Measurements from ENCODE around the gene UBR3. TPM values are rescaled to one million over a fixed set of nuclear protein-coding genes. Genes with fewer than 3 reads are reported as not detected.

UBR3 gene
- total and polyA plus RNA-seq, 12 donors, result 21.0 to 146 (median 115) TPM

DNA sequence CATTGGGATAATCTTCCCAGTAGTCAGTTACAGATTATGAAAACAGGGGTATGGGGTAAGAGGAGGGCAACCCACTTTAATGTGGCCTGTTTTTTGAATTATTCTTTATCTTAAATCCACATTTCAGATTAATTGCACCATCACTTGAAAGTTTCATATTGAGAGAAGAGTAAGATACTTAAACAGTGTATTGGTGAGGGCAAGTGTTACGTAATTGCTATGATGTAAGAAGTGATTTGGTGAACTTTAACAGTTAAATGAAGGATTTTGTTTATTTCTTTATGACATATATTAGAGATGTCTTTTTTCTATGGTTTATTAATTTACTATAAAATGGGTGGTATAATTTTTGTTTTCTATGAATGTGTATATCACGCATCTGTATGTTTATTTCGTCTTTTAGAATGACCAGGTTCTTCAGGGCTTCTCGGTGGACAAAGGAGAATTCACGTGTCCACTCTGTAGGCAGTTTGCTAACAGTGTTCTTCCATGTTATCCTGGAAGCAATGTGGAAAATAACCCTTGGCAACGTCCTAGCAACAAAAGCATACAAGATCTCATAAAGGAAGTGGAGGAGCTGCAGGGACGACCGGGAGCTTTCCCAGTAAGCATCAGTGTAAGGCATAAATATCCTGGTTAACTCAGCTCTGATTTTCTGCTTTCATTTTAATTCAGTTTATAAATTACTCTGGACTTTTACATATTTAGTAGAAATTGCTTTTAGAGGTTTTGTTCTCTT lies 179.5 kb downstream of the UBR3 start:
- DNase-seq (no peak), ATAC-seq (peak in 2 of 8 donors; percentile 65 to 69)
- H3K4me1 ChIP-seq, result peaks cover 0 to 9% (median 0%) of the 10 kb centered on the region in 9 donors
- H3K27me3 ChIP-seq, result no peaks in the 10 kb centered on the region
- 54 to 65% methylated on average over 8 of the region's 8 CpGs for WGBS, 2 donors
- no peaks in the 10 kb centered on the region for H3K9me3 ChIP-seq
- no peak overlapping the region for H3K27ac ChIP-seq
- intact Hi-C loops (cut with DNase I), result no loop called here
- TF ChIP-seq, protein P1, sequence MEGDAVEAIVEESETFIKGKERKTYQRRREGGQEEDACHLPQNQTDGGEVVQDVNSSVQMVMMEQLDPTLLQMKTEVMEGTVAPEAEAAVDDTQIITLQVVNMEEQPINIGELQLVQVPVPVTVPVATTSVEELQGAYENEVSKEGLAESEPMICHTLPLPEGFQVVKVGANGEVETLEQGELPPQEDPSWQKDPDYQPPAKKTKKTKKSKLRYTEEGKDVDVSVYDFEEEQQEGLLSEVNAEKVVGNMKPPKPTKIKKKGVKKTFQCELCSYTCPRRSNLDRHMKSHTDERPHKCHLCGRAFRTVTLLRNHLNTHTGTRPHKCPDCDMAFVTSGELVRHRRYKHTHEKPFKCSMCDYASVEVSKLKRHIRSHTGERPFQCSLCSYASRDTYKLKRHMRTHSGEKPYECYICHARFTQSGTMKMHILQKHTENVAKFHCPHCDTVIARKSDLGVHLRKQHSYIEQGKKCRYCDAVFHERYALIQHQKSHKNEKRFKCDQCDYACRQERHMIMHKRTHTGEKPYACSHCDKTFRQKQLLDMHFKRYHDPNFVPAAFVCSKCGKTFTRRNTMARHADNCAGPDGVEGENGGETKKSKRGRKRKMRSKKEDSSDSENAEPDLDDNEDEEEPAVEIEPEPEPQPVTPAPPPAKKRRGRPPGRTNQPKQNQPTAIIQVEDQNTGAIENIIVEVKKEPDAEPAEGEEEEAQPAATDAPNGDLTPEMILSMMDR (IDR thresholded peaks at IDR 0.05), result no peak
- H3K4me3 ChIP-seq, result no peak overlapping the region
- H3K36me3 ChIP-seq, result peaks cover 0 to 88% (median 15%) of the 10 kb centered on the region in 9 donors

DNA sequence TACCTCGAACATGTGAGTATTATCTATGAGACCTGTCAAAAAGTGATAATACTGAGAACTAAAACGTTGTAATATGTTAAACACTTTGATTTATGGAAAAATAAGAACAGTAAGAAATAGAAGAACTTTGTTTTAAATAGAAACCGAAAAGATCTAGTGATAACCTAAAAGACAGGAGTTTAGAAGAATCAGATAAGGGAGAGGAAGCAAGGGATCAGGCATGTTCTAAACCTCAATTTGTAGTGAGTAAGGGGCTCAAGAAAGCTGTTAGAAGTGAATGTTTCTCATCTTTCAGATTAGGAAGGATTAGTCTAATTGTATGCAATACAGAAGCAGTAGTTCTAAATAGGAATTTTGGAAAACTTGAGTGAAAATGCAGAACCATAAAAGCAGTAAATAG lies 182.0 kb downstream of the UBR3 start:
- no peak for ATAC-seq
- Histone ChIP-seq H3K4me3 (no peak overlapping the region), H3K36me3 (peaks cover 0 to 83% (median 7%) of the 10 kb centered on the region in 9 donors), H3K9me3 (no peaks in the 10 kb centered on the region), H3K27me3 (no peaks in the 10 kb centered on the region), H3K27ac (no peak overlapping the region), H3K4me1 (peaks cover 0 to 14% (median 4%) of the 10 kb centered on the region in 9 donors)
- DNase-seq, result no peak
- intact Hi-C loops (cut with DNase I), result no loop called here
- TF ChIP-seq, protein P1 (IDR thresholded peaks at IDR 0.05), result no peak
- 70 to 76% methylated on average over 3 of the region's 3 CpGs for WGBS, 2 donors

DNA sequence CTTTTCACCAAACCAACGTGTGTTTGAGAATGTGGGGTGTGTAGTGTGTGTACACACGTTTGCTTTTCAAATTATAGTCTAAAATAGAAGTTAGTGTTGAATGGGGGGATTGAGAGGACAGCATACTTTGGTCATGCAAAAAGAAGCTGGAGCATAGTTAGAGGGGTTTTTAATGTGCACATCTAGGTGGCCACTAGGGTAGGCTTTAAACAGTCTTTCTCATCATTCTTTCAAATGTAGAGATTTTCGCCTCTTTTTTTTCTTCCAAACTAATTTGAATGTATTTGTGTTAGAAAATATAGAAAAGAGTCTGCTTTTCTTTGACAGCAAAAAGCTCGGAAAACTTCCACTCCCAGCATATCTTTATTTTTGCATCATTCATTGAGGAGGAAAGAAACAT lies 185.5 kb downstream of the UBR3 start:
- intact Hi-C loops (cut with DNase I), result loop anchor here in 1 of 10 donors (10.0 kb wide), 1 partner anchor 188 kb away; the partner anchor contains the start of genes METTL5 and UBR3
- H3K27me3 ChIP-seq, result no peaks in the 10 kb centered on the region
- H3K27ac ChIP-seq, result no peak overlapping the region
- peaks cover 0 to 22% (median 8%) of the 10 kb centered on the region in 9 donors for H3K4me1 ChIP-seq
- no peaks in the 10 kb centered on the region for H3K9me3 ChIP-seq
- DNase-seq, result no peak
- no peak for ATAC-seq
- H3K4me3 ChIP-seq, result no peak overlapping the region
- peaks cover 0 to 61% (median 0%) of the 10 kb centered on the region in 9 donors for H3K36me3 ChIP-seq
- 88 to 92% methylated on average over 4 of the region's 4 CpGs for WGBS, 2 donors
- TF ChIP-seq, protein P1 (IDR thresholded peaks at IDR 0.05), result no peak

DNA sequence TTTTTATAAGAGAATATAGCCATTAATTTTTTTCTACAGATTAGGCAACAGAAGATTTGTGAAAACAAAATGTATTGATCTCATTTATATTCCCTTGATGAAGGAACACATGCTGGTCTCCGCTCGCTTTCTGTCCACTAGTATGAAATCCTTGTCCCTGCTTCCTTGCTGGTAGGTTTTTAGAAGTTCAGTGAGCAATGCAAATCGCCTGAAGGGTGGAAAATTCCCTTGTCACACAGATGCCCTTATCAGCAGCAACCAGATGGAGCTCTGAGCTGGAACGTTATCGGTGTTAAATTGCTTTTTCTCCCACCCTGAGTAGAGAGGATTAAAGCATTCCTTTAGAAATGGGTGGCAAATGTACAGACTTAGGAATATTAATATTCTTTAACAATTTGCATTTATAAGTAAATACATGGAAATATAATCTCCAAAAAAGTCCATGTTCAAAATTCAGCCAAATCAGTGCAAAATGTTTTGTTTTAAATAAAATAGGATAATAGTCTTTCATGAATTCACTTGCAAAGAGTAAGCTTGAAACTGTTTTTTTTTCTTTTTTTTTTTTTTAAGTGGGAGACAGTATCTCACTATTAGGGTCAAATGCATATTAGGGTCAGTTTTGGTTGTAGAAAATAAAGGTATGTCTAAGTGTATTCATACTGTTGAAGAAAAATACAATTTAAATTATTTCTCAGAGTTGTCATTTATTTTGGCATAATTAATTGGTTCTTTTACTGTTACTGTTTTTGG lies 186.7 kb downstream of the UBR3 start:
- H3K4me1 ChIP-seq, result peaks cover 0 to 32% (median 15%) of the 10 kb centered on the region in 9 donors
- intact Hi-C loops (cut with DNase I), result loop anchor here in 1 of 10 donors (10.0 kb wide), 1 partner anchor 189 kb away; the partner anchor contains the start of genes METTL5 and UBR3
- DNase-seq (no peak), ATAC-seq (peak in 4 of 8 donors; percentile 28 to 50 (median 42))
- TF ChIP-seq, protein P1 (IDR thresholded peaks at IDR 0.05), result no peak
- no peaks in the 10 kb centered on the region for H3K27me3 ChIP-seq
- no peak overlapping the region for H3K4me3 ChIP-seq
- WGBS, 2 donors, result 37 to 49% methylated on average over 5 of the region's 5 CpGs
- H3K27ac ChIP-seq, result peak overlapping the region in 2 of 10 donors; percentile 26 to 27
- H3K9me3 ChIP-seq, result no peaks in the 10 kb centered on the region
- peaks cover 0 to 50% (median 0%) of the 10 kb centered on the region in 9 donors for H3K36me3 ChIP-seq

Data from heart right ventricle (tissue), 16 donors.